8988T (cell line): ENCODE data around the gene TF.

ENCODE experiments used
- DNase-seq: peaks from one replicate; pipeline ENCODE4 v3.0.0; 2011

Gene TF

GRCh38 chr3:133820129-133820528 is 73.9 kb downstream of the TF start:
- DNase-seq, result no peak

- no peak for DNase-seq
These were observed 74.9 kb downstream of the TF start for GRCh38 chr3:133820889-133821675.

- peak; percentile 47 for DNase-seq
These were observed 75.8 kb downstream of the TF start for GRCh38 chr3:133821767-133822638.

- no peak for DNase-seq
These were observed 78.8 kb downstream of the TF start for GRCh38 chr3:133824961-133825485.

GRCh38 chr3:133825969-133826727 is 80.0 kb downstream of the TF start:
- no peak for DNase-seq

GRCh38 chr3:133827136-133827535 is 80.9 kb downstream of the TF start:
- DNase-seq, result no peak

GRCh38 chr3:133827684-133828083 is 81.5 kb downstream of the TF start:
- no peak for DNase-seq

- DNase-seq, result no peak
These were observed 82.5 kb downstream of the TF start for GRCh38 chr3:133828576-133829309.

GRCh38 chr3:133829310-133829707 is 83.1 kb downstream of the TF start:
- no peak for DNase-seq

- no peak for DNase-seq
These were observed 83.9 kb downstream of the TF start for GRCh38 chr3:133830071-133830470.

GRCh38 chr3:133831966-133832801 is 86.0 kb downstream of the TF start:
- DNase-seq, result no peak

GRCh38 chr3:133832802-133833144 is 86.6 kb downstream of the TF start:
- DNase-seq, result no peak

- DNase-seq, result no peak
These were observed 87.1 kb downstream of the TF start for GRCh38 chr3:133833267-133833666.

GRCh38 chr3:133833880-133834620 is 87.9 kb downstream of the TF start:
- DNase-seq, result no peak

GRCh38 chr3:133834621-133835417 is 88.6 kb downstream of the TF start:
- DNase-seq, result no peak

- no peak for DNase-seq
These were observed 89.2 kb downstream of the TF start for GRCh38 chr3:133835418-133835743.

- no peak for DNase-seq
These were observed 89.8 kb downstream of the TF start for GRCh38 chr3:133835961-133836360.

- DNase-seq, result no peak
These were observed 90.4 kb downstream of the TF start for GRCh38 chr3:133836497-133837158.

- no peak for DNase-seq
These were observed 91.5 kb downstream of the TF start for GRCh38 chr3:133837487-133838295.
